ENCODE results near the gene HSP90AB1.

The HSP90AB1 gene

DNA sequence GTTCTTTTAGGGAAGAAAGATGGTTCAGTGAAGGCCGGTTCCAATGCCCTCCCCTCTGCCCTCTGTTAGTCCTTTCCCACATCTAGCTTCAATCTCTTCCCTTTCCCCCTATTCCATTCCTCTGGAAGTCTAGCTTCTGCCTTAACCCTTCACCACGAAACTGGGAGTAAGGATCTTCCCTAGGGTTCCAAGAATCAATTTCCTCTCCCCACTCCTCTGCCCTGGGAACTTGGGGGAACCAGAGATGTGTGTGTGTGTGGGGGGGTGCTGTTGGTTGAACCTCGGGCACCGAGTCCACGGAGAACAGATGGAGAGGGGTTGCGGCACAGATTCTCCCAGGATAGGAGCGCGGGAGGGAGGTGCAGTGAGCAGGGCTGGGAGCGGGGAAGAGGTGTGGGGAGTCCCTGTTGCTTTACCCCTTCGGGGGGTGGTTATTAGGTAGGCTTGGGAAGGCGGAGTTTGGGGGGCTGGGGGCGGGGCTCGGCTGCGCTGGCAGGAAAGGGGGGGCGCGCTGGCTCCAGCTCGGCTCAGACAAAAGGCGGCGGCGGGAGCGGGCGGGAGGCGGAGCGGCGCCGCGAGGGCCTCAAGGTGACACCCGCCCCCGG lies 23.1 kb downstream of the HSP90AB1 start, which contains the start of gene TMEM151B:
Gene TMEM151B, plus strand, starts transcription at position 530 of the 605 bp plus-strand sequence. CDS start 293 bp downstream, outside the sequence.
- no peak for DNase-seq

DNA sequence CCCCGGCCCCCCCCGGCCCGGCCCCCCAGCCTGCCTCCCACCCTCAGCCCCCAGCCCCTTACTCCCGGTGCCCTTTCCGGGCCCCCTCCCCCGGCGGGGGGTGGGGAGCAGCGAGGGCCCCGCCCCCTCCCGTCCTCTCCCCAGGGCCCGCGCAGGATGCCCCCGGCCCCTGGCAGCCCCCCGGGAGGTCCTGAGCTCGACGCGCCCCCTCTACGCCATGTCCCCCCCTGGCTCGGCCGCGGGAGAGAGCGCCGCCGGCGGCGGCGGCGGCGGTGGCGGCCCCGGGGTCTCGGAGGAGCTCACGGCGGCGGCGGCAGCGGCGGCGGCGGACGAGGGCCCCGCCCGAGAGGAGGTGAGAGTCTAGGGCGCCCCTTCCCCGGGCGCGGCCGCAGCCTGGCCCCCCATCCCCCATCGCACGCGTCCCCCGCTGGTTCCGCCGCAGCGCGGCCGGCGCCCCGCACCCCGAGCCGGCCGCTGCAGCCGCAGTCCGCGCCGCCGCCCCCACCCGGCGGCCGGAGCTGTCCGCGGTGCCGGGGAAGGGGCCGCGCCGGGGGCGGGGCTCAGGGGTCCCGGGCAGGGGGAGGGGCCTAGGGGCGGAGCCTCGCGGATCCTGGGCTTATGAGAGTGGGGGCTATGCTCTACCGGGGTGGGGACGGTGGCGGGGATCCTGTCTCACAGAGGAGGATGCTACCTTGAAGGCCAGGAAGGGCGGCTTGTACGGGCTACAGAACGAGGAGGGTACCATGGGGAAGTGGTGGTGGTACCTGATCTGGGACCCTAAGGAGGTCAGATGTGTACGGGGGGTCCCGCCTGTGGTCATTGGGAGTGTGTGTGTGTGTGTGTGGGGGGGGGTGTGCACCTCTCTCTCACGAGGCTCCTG lies 23.9 kb downstream of the HSP90AB1 start:
- DNase-seq: no peak

DNA sequence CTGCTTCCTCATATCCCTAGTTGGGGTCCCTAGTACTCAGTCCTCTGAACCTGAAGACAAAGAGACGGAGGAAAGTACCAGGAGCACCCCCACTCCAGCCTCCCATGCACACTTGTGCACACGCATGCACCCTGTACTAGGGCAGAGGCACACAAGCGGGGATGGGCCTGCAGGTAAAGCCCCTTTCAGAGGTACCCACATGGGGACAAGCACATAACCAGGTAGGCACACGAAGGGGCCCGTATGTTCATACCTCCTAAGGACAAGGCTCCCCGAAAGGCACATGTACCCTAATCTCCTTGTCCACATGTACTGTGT lies 24.5 kb downstream of the HSP90AB1 start:
- no peak for DNase-seq

DNA sequence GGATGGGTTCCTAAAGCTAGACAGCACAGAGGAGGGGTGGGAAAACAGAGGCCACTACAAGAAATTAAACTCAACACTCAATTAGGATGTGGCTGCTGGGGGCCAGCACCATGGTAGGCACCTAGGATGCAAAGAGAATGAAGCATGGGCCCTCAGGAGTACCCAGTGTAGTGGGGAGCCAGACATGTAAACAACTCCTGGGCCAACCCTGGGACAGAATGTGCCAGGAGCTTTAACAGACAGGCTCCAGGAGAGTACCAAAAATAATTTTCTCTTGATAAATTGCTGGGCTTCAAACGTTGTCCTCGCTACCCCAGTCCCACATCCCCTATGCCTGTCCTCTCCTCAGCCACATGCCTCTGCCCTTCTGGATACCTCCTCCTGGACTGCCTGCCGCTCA lies 25.0 kb downstream of the HSP90AB1 start:
- no peak for DNase-seq

DNA sequence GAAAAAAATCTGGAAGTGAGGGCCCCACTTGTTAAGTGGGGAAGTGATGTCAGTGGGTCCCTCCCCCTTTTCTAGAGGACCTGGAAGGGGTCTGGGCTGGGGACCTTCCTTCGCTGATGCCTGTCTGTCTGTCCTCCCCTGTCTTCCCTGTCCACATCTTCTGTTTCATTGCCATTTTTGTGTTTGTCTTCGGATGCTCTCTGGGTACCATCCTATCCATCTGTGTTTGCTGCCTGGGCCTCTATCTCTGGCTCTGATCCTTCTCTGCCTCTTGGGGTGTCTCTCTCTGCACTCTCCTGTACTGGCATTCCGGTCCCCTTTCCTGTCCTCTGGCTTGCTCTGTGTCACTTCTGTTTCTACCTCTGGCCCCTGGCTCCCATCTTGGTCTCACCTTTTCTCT lies 25.6 kb downstream of the HSP90AB1 start:
- DNase-seq: no peak

DNA sequence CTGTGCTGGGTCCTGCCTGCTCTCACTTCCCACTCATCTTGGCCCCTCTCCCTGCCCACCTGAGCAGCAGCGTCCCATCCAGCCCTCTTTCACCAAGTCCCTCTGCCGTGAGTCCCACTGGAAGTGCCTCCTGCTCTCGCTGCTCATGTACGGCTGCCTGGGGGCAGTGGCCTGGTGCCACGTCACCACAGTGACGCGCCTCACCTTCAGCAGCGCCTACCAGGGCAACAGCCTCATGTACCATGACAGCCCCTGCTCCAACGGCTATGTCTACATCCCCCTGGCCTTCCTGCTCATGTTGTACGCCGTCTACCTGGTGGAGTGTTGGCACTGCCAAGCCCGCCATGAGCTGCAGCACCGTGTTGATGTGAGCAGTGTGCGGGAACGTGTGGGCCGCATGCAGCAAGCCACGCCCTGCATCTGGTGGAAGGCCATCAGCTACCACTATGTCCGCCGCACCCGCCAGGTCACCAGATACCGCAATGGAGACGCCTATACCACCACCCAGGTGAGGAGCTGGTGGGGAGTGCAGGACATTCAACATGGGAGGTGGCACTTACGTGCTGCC lies 26.2 kb downstream of the HSP90AB1 start:
- no peak for DNase-seq

DNA sequence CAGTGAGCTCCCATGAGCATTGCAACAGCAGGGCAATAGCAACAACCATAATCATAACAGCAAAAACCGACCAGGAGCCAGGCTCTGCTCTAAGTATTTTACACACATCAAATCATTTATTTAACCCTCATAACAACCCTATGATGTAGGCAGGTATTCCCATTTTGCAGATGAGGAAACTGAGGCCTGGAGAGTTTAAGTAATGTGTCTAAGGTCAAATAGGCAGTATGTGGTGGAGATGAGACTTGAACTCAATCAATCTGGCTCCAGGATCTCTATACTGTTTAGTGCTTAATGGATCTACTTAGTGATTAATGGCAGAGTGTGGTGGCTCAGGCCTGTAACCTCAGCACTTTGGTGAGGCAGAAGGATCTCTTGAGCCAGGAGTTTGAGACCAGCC lies 26.7 kb downstream of the HSP90AB1 start:
- no peak for DNase-seq

DNA sequence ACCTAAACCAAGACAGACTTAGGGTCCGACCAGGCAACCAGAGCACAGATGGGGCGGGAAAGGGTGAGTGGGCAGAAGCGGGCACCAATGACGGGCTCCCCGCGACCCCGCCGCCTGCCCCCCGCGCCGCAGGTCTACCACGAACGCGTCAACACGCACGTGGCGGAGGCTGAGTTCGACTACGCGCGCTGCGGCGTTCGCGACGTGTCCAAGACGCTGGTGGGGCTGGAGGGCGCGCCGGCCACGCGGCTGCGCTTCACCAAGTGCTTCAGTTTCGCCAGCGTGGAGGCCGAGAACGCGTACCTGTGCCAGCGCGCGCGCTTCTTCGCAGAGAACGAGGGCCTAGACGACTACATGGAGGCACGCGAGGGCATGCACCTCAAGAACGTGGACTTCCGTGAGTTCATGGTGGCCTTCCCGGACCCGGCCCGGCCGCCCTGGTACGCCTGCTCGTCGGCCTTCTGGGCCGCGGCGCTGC lies 28.4 kb downstream of the HSP90AB1 start:
- DNase-seq: no peak

DNA sequence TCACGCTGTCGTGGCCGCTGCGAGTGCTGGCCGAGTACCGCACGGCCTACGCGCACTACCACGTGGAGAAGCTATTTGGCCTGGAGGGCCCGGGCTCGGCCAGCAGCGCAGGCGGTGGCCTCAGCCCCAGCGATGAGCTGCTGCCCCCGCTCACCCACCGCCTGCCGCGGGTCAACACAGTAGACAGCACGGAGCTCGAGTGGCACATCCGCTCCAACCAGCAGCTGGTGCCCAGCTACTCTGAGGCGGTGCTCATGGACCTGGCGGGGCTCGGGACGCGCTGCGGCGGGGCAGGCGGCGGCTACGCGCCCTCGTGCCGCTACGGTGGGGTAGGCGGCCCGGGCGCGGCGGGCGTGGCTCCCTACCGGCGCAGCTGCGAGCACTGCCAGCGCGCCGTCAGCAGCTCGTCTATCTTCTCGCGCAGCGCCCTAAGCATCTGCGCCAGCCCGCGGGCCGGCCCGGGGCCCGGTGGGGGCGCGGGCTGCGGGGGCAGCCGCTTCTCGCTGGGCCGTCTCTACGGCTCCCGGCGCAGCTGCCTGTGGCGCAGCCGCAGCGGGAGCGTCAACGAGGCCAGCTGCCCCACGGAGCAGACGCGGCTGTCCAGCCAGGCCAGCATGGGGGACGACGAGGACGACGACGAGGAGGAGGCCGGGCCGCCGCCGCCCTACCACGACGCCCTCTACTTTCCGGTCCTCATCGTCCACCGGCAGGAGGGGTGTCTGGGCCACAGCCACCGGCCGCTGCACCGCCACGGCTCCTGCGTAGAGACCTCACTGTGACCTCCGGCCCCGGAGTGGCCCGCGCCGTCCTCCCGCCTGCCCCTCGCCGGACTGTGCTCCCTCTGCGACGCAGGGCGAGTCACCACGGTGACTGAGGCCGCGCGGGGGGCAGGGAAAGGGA lies 29.1 kb downstream of the HSP90AB1 start:
- no peak for DNase-seq

DNA sequence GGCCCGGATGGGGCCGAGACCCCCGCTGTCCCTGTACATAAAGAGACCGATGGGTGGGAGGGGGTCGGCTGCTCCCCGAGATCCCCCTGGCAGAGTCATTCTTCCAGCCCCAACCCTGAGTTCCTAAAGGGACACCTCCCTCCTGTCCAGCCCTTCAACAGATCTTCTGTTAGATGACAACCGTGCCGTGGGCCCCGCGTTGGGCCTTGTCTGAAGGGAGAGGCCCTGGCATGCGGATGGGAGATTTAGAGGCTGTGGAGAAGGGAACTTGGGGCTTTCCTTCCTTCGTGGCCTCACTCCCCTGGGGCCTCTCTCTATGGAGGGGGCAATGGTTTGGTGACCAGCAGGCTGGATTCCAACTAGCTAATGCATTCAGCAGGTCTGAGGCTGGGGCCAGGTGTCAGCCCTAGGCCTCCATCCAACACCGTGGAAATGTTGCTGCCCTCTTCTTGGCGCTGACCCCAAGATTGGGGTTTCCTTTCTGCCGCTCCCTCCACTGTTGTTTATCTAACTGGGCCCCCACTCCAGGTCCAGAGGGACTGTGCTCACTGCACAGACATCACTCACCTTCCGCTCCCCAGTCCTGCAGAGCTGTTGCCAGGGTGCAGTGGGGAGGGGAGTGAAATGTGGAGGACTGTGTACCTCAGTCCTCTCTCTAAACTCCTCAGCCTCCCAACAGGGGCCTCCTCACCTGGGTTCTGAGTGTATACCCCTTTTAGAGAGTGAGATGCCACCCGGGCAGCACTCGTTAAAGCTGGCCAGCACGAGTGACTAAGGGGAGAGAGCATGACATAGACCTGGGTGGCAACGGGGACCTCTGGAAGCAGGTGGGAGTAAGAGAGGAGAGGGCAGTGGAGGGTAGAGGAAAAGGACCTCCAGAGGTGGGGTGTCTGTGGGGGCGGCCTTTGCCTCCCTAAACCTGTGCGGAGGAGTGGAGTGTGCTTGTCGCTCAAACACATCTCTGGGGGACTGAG lies 30.1 kb downstream of the HSP90AB1 start:
- DNase-seq: no peak

DNA sequence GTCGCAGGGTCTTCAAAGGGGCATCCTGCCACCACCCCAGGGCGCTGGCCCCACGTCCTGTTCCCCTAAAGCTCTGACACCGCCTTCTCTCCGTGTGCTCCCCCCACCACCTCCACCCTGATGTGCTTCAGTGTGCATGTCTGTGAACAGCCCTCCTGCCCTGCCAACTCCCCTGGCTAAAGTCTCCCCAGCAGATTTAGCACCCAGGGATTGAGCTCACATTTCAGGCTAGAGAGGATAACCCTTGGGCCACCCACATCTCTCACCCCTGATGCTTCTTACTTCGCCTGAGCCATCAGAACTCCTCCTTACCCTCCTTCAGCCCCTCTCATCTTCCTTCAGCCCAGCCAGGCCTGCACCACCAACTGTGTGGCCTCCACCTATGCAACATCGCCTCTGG lies 30.9 kb downstream of the HSP90AB1 start:
- DNase-seq: no peak

DNA sequence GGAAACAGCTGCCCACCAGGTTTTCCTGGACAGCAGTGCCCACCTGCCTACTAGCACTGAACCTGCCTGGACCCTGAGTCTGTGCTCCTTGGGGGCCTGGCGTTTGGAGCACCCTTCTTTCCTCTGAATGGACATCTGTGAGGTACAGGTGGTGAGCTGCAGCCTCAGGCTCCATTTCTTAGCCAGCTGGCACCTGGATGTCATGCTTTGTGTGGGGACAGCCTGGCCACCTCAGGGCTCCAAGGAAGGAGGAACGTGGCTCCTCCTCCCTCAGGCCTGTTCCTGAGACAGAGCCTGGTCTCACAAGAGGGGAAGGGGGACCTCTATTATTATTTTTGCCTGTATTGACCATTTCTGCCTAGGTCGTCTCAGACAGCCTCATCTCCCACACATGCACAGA lies 31.4 kb downstream of the HSP90AB1 start:
- DNase-seq: no peak

DNA sequence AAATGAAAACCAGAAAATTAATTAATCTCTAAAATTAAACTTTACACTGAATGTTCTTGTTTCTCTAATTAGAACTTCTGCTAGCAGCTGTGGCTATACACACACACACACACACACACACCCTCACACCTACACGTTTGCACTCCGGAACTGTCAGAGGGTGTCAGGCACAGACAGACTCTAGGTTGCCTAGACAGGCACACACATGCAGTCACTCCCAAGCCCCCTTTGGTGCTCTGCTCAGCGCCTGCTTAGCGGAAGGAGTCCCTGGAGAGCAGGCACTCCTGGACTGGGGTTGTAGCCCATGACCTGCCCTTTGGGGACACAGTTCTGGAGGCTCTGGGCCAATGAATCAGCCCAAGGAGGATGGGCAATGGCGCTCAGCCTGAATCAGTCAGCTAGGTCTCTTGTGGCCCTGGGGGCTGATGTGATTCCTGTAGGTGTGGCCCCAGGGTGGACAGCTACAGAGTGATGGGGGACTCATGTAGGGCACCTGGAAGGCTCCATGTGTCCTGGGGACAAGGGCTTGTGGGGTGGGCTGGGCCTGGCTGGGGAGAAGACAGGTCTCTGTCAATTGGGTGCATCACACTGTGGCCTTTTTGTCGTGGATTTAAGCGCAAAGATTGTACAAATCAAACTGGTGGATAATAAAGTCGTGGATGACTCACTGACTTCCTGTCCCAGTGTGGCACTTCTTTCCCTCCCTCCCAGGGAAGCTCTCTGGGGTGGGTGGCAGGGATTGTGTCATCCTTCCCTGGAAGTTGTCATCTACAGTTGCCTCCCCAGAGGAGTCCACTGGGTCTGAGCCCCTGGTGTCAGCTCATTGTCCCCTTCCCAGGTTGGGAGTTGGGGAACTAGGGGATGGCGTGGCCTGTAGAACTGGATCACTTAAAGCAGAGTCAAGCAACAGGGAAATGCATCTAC lies 32.1 kb downstream of the HSP90AB1 start:
- no peak for DNase-seq

DNA sequence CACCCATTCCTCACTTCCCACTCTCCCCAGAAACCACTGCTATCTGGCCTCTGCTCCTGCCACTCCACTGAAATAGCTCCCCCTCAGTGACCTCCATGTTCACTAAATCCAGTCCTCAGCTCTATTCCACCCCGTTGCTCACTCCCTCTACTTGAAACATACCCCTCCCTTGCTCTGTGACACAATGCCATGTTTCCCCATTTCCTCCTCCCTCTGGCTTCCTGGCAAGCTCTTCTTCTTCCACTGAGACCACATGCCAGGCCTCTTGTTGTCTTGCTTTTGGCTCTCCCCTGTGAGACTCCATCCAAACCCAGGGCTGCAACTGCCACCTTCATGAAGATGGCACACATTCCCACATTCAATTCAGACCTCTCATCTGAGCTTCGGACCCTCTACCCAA lies 37.2 kb downstream of the HSP90AB1 start:
- DNase-seq: no peak

DNA sequence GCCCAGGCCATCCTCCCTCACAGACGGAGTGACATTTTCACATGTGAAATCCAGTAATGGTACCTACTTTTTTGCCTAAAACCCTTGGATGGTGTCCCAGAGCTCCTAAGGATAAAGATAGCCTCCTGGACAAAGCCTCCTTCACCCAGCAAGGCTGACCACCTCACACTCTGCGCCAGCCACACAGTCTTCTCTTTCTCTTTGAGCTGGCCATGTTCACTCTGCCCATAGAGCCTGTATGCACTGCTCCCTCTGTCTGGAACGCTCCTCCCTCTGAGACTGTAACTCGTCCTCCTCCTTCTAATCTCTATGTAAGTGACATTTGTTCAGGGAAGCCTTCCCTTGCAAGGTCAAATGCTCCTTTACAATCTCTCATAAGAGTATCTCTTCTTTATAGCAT lies 38.0 kb downstream of the HSP90AB1 start:
- no peak for DNase-seq

DNA sequence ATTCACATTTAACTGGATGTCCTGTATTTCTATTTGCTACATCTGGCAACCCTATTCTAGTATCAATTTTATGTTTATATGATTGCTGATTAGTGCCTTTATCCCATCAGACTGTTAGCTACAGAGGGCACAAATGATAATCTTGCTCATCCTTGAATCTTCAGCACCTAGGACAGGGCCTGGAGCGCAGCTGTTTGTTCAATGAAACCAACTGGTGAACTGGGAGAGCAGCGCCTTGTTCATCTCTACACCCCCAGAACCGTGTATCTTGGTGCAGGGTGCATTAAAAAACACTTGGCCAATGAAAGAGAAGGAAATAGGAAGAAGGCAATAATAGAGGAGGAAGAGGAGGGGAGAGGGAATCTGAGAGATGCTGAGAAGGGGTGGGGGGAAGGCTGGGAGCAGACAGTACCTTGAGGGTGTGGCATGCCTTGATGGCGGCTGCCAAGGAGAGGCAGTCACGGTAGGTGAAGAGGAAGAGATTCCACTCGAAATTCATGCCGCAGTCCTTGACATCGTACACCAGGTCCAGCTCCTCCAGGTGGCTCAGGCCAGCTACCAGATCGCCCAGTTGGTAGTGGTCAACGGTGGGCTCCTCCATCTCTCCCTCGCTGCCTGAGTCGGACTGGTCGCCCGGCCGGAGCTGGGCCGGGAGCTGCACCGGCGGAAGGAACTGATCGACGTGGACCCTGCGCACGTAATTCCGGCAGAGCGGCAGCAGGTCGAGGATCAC lies 38.8 kb downstream of the HSP90AB1 start:
- no peak for DNase-seq

DNA sequence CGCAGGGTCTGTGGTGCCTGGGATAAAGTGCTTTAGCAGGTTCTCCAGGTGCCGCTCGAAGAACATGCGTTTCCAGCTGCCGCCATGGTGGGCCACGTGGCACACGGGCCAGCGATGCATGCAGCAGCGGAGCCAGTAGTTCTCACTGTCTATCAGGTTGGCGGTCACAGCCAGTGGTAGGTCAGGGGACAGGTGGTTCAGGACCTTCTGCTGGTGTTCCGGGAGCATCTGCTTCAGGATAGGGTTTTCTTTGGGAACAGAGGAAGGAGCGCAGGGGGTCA lies 39.3 kb downstream of the HSP90AB1 start:
- no peak for DNase-seq

DNA sequence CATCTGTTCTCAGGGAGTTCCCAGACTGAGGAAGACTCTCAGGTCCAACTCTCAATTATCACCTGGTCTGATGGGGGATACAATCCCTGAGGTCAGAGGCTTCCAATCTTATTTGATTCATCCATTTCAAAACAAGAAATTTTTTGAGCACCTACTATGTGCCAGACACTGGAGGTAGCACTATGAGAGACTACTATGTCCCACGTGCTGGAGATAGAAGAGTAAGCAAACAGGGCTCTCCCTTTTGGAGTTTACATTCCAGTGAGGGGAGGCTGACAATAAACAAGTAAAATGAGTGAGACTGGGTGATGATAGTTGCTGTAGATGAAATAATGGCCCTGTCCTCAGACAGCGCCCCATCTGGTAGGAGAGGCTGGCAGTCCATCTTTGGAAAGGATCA lies 39.8 kb downstream of the HSP90AB1 start:
- DNase-seq: no peak

DNA sequence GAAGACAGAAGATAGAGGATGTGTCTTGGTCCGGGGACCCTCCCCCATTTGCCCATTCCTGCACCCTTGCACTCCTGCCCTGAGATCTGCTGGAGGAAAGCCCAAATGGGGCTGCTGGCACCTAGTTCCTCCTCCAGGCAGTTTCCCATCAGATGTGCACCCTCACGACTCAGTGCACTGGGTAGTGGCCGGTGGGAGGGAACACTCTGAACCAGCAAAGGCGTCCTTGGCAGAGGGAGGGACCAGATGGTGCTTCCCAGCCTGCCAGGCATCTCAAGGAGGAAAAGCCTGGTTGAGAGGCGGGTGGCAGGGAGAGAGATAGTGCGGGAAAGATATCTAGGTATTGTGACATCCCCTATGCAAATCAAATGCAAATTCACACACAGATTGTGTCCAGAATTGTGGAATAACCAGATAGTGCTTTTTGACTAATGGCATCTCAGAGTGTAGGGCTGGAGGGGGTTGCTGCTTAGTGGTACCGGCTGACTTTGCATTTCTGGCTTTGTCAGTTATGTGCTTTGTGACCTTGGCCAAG lies 42.9 kb downstream of the HSP90AB1 start:
- DNase-seq: no peak

DNA sequence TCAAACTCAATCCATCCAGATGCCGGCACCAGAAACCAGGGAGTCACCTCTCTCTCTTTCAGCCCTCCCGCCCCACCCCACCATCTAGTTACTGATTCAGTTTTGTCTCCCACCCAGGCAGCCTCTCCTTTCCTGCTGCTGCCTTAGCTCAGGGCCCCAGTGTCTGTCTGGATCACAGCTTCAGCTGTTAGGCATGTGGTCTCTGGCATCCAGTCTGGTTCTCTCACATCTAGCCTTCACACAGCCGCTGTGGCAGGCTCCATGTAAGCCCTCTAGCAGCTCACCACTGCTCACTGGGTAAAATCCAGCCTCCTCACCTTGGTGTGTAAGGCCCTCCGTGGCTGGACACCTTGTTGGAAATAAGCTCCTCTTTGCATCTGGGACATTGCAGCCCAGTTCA lies 44.9 kb downstream of the HSP90AB1 start:
- DNase-seq: no peak
